Fibroblast of lung (primary cell): ENCODE data around the gene NOSTRIN.
"Not testable (repeated sequence)": the region's sequence is repeated elsewhere in the genome, so short reads cannot be mapped to it uniquely, and the experiment has no call there.

Experiments
- EZH2 ChIP-seq: IDR thresholded peaks from 2 replicates; pipeline ENCODE4 v1.5.1; 2012; ENCODE audit warnings: low read length, control low read depth, mild to moderate bottlenecking; ENCODE audit errors: missing control alignments
- TF ChIP-seq, protein P1 (sequence below), 2 donors: IDR thresholded peaks in 1 of 2; conservative IDR thresholded peaks in 1 of 2; 1 replicate in 1 of 2; 2 replicates in 1 of 2; pipeline ENCODE4 v1.5.1; 2011 to 2012; ENCODE audit warnings: low read length in 2 of 2, control low read depth in 1 of 2, inconsistent platforms in 1 of 2, low read depth in 1 of 2, mild to moderate bottlenecking in 1 of 2

DNA sequence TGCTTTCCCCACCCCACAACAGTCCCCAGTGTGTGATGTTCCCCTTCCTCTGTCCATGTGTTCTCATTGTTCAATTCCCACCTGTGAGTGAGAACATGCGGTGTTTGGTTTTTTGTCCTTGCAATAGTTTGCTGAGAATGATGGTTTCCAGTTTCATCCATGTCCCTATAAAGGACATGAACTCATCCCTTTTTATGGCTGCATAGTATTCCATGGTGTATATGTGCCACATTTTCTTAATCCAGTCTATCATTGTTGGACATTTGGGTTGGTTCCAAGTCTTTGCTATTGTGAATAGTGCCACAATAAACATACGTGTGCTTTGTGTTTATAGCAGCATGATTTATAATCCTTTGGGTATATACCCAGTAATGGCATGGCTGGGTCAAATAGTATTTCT is 11.3 kb upstream of the NOSTRIN start:
- TF ChIP-seq, protein P1, sequence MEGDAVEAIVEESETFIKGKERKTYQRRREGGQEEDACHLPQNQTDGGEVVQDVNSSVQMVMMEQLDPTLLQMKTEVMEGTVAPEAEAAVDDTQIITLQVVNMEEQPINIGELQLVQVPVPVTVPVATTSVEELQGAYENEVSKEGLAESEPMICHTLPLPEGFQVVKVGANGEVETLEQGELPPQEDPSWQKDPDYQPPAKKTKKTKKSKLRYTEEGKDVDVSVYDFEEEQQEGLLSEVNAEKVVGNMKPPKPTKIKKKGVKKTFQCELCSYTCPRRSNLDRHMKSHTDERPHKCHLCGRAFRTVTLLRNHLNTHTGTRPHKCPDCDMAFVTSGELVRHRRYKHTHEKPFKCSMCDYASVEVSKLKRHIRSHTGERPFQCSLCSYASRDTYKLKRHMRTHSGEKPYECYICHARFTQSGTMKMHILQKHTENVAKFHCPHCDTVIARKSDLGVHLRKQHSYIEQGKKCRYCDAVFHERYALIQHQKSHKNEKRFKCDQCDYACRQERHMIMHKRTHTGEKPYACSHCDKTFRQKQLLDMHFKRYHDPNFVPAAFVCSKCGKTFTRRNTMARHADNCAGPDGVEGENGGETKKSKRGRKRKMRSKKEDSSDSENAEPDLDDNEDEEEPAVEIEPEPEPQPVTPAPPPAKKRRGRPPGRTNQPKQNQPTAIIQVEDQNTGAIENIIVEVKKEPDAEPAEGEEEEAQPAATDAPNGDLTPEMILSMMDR (conservative IDR thresholded peaks at IDR 0.05 in 1 of 2, IDR thresholded peaks at IDR 0.05 in 1 of 2; ENCODE audit: low read depth in 1 of 2, low read length in 2 of 2), result not testable (repeated sequence)
- TF ChIP-seq EZH2, result not testable (repeated sequence)
